Erythroblast (primary cell): ENCODE data around the gene CMPK1.

ENCODE experiments used
- GATA1 ChIP-seq: IDR thresholded peaks from 2 replicates; pipeline ENCODE4 v1.6.1; 2011; ENCODE audit warnings: low read depth, mild to moderate bottlenecking, control low read depth, low read length, moderate library complexity
- POLR2A ChIP-seq: IDR thresholded peaks from 2 replicates; pipeline ENCODE4 v1.6.1; 2011; ENCODE audit warnings: mild to moderate bottlenecking, low read length

GRCh38 chr1:47324682-47325081 lies 8.9 kb upstream of the CMPK1 start:
- no peak for TF ChIP-seq POLR2A
- TF ChIP-seq GATA1, result no peak
